Hypothalamus (tissue), 51 donors: Measurements from ENCODE around the gene SPP2.

Experiments
- DNase-seq, 51 donors: peaks; one replicate each; lab custom pipeline; 2025; lab: John Stamatoyannopoulos, UW

SPP2 gene

DNA sequence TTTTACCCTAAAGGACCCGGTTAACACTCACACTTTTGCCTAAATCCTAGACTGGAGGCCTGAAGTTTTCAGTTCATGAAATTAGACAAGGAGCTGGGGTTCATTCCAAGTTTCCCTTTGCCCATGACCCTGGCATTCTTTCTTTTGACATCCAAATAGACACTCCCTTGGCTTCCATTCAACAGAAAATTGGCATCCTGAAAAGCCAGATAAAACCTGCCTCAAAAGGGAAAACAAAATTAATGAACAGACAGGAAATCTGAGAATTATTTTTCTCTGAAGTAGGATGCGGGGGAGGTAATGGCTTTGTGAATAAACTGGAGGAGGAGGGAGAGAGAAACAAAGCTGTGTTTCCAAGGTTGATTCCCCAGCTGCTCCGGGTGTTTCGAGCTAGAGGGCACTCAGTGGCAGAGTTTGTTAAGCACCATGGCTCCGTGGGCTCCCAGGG is 41.0 kb downstream of the SPP2 start:
- peak in 2 of 51 donors; percentile 5 to 16 for DNase-seq

DNA sequence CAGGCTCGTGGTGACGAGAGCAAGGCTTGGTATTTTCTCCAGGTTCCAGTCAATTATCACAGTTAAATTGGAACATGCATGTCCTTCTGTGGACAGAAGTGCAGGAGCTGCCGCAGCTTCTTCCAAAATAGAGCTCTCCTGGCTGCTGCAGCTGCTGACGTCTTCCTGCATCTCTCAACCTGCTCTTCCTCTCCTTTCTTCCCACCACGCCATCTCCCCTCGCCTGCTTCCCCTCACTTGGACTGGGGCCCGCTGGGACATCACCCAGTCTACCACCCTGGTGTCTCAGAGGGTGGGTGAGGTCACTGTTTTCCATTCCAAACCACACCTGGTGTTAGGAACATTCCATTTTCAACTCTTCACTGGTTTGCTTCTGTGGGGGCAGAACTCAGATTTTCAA is 41.4 kb downstream of the SPP2 start:
- DNase-seq, result no peak

DNA sequence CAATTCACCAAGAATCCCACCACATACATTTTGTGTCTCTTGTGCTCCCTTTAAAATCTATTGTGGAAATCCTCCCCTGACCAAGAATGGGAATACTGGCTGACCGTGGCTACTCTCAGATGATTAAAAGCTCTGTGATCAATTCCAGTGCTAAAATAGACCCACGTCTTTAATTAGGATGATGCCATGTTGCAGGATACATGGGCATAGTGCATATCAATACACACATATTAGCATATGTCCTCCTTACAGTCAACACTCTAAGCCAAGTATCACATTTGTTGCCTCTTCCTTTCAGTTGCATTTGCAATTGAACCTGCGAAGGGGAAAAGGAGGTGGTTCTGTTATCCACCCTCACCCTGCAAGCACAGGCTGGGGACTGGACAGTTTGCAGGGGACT is 41.8 kb downstream of the SPP2 start:
- no peak for DNase-seq

DNA sequence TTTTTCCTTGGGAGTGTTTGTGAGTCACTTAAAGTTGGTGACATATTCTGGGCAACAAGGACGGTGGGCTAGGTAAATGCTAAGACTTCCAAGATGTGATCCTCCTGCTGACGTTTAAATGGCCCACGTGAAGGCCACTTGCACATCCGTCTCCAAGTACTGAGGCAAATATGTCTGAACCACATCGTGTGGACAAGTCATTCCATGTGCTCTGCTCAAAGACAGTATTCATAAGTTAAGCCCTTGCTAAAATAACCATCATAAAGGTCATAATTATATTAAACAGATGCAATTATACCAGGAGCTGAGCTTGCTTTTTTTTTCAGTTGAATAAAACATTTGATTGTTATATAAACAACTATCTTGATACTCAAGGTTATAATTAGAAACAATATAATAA is 44.8 kb downstream of the SPP2 start:
- no peak for DNase-seq

DNA sequence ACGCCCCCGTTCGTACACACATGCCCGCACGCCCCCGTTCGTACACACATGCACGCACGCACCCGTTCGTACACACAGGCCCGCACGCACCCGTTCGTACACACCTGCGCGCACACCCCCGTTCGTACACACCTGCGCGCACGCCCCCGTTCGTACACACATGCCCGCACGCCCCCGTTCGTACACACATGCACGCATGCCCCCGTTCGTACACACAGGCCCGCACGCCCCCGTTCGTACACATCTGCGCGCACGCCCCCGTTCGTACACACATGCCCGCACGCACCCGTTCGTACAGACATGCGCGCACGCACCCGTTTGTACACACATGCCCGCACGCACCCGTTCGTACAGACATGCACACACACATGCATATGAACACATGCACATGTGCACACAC is 45.7 kb downstream of the SPP2 start:
- DNase-seq, result no peak

DNA sequence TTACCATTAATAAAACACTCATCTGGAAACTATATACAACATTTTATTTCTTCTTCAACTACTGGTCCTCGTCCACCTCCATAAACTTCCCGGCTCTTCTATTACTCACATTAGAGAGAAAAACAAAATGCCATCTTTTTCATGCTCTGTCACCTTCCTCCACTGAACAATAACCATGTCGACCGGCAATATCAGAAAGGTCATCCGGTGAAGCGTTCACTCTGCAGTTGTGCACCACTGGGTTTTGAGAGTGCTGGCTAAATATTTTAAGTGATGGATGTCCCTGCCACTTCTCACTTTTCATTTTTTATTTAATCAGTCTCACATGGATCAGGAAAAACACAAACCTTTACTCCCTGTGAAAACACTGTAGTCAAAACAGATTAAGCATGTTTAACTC is 48.2 kb downstream of the SPP2 start:
- no peak for DNase-seq

DNA sequence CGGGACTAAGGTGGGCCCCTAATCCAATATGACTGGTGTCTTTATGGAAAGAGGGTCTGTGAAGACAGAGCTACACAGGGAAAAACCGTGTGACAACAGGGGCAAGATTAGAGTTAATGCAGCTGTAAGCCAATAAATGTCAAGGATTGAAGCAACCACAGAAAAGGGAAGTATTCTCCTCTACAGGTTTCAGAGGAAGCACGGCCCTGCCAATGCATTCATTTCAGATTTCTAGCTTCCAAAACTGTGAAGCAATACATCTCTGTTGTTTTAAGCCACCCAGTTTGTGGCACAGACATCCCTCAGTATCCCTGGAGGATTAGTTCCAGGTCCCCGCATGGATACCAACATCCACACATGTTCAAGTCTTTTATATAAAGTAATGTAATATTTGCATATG is 48.8 kb downstream of the SPP2 start:
- no peak for DNase-seq

DNA sequence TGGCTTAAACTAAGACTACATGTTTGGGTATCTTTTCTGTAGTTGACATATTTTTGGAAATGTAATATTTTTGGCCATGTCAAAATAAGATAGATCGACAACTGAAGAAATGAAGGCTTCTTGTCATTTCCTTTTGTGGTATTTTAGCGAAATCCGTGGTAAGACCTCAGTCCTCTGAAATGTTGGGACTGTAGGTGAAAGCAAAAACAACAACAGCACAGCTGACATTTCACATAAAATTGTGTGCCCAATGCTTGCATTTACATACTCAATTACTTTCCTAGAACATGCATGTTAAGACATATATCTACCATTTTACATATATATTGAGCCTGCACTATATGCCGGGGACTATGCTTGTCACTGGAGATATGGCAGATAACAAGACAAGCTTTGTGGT is 50.2 kb downstream of the SPP2 start:
- DNase-seq, result no peak

DNA sequence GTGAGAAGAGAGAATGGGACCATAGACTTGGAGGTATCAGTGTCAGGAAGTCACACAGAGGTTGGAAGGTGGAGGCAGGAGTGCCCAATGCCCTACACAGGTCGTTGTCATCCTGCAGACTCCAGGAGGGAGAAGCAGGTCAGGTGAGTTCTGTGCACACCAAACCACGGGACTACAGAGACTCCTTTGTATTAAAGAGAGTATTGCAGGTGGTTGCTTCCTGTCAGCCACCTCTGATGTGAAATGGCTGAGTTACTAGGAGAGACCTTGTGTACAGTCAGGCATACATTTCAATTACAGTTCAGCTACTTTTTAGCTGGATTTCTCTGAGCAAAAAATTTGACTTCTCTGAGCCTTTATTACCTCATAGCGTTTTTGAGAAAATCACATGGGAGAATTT is 51.6 kb downstream of the SPP2 start:
- DNase-seq, result no peak

DNA sequence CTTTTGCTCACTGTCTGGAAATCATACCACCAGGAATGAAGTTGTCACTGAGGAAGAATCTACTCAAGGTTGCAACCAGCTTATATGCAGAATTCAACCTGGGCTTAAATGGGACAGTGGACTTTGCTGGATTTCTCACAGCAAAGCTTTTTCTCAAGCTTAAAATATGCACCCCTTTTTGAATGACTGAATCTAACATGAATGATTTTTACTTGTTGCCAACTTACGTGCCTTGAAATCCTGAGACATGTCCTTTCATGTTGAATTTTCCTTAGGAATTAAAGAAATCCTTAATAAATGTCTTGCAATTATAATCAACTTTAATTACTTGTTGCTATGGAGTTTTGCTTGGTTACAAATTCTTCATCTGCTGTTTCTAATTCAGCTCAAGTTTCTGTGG is 57.4 kb downstream of the SPP2 start:
- DNase-seq, result no peak

DNA sequence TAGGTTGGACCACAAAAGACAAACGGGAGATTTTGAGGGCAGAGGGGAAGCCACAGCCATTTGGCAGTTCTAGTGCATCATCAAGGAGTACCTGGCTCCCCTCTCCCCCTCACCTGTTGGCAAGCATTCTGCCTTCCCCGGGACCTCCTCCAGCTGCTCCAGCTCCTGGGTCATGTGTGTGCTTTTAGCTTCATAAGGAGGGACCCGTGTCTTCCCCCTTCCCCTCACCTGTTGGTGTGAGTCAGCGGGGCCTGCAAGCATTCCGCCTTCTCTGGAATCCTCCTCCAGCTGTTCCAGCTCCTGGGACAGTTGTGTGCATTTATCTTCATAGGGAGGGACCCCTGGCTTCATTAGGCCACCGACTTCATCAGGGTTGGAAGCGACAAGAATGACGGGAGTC is 58.8 kb downstream of the SPP2 start:
- no peak for DNase-seq

DNA sequence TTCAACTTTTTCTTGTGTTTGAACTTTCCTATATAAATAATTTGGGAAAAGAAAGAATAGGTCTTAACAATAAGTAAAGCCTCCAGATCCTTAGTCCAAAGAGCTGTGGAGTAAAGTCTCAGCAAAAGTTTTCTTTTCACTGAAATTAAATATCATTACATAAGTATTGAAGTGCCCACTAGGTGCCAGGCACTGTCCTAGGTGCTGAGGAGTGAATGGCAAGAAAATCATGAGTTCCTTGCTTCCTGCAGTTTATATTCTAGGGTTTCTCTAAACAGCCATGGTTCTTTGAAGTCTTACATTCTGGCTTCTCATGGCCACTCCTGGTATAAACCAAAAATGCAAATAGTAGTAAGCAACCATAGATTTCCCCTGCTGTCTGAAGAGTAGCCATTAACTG is 59.7 kb downstream of the SPP2 start:
- DNase-seq, result no peak

DNA sequence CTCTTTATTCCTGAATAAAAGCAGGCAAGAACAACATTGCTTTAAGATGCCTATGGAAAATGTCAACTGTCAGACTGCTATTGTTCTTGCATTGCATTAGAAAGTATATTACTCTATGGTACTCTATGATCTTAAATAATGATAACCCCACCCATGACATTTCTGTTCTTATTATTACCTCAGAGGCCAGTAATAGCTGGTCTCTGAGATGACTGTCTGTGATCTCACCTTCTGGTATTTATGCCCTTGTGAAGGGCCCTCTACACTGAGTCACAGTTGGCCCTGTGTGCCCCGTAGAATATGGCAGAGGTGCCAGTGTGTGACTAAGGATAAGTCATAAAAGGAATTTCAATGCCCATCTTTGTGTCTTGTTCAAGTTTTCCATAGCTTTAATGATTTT is 61.0 kb downstream of the SPP2 start:
- DNase-seq, result no peak

DNA sequence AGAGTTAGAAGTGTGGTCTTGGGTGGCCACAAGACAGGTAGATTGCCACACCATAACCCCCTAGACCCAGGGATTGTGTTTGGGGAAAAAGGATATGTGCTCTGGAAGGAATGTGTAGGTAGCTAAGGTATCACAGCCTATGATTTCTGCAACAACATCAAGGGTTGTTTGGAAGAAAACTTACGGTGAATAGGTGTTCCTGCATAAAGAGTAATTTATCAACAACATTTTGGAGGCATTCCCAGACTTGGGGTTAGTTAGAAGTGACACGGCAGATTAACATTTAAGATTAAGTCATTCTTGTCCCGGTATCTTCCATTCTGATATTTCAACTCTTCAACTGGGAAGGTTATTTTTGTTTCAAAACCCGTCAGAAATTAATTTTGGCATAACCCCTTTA is 65.5 kb downstream of the SPP2 start:
- DNase-seq, result no peak

DNA sequence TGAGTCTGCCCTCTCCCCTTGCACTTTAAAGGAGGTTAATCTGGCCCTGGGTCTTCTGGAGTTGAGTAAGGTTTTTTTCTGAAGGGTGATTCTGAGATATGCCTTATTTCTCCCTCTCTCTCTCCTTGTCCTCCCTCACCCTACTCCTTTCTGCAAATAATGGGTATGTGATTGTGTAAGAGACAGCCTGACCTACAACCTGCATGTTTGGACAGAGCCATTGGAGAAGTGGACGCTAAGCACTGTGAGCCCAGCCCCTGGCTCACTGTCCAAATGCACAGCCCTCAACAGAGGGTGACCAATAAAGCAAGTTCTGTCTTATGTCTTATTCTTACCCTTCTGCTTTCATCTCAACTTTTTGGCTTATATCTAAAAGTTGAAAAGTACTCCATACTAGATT is 71.5 kb downstream of the SPP2 start:
- DNase-seq, result no peak

DNA sequence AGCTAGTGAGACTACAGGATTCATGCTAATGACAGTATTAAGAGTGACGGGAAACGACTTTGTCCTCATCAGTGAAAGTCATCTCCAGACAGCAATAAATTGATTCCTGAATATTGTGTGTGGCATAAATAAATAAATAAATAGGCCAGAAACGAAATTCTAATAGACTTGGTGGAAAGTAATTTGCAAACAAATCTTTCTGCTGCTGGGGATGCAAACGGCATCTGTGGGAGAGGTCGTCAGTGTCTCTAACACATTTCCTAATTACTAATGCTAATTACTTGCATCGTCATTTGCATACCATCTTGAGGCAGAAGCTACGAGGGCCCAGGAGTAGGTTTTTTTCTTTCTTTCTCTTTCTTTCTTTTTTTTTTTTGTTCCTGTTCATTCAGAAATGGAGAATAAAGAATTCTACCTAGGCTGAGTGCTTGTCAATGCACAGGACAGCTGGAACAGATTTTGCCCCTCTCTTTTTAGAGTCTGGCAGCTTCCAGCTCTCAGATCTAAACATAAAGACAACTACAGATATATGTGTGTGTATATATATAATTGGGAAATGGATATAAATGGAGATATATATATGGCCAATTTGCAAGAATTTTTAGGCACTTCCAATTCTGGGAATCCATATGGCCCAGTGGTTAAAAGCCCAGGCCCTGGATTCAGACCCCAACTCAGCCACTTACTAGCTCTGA is 75.1 kb downstream of the SPP2 start:
- DNase-seq, result no peak

DNA sequence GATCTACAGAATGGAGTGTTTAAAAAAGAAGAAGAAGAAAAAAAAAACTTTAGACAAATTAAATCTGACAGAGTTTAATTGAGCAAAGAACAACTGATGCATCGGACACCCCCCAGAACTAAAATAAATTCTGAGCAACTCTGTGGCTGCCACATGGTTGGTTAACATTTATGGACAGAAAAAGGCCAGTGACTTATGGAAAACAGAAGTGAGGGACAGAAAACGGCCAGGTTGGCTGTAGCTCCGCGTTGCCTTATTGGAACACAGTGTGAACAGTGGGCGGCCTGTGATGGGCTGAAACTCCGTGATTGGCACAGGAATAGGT is 75.6 kb downstream of the SPP2 start:
- no peak for DNase-seq
